Loucy (cell line): ENCODE data around the gene COL9A2.

Experiments used
- H2AFZ ChIP-seq: fragments of 200-600 bp; sonication (generic); 2 replicates; pipeline ENCODE4 v1.6.0; 2016; ENCODE audit warnings: antibody characterized with exemption, mild to moderate bottlenecking, low read length, moderate library complexity
- H3F3A ChIP-seq: fragments of 200-600 bp; 2 replicates; pipeline ENCODE4 v1.6.0; 2016; ENCODE audit warnings: antibody characterized with exemption, low read depth, mild to moderate bottlenecking
- H3K27me3 ChIP-seq: fragments of 200-600 bp; sonication (generic); 2 replicates; pipeline ENCODE4 v1.6.1; 2014; ENCODE audit warnings: low read length, mild to moderate bottlenecking; ENCODE audit not compliant: insufficient read depth, poor library complexity, severe bottlenecking
- H3K36me3 ChIP-seq: fragments of 200-600 bp; sonication (generic); 2 replicates; pipeline ENCODE4 v1.6.1; 2016; ENCODE audit warnings: low read length; ENCODE audit not compliant: insufficient read depth
- H3K4me1 ChIP-seq: fragments of 200-600 bp; sonication (generic); 2 replicates; pipeline ENCODE4 v1.5.1; 2014; ENCODE audit warnings: low read length, mild to moderate bottlenecking; ENCODE audit not compliant: insufficient read depth, poor library complexity, severe bottlenecking
- H3K4me2 ChIP-seq: fragments of 200-600 bp; sonication (generic); 2 replicates; pipeline ENCODE4 v1.6.0; 2014; ENCODE audit warnings: antibody characterized with exemption, low read length, low read depth, mild to moderate bottlenecking; ENCODE audit not compliant: poor library complexity, severe bottlenecking
- H3K4me3 ChIP-seq: fragments of 200-600 bp; sonication (generic); 2 replicates; pipeline ENCODE4 v1.5.1; 2014; ENCODE audit warnings: low read length, mild to moderate bottlenecking, mixed read lengths; ENCODE audit not compliant: poor library complexity, severe bottlenecking
- H3K79me2 ChIP-seq: fragments of 200-600 bp; sonication (generic); 2 replicates; pipeline ENCODE4 v1.6.1; 2014; ENCODE audit warnings: low read length; ENCODE audit not compliant: insufficient read depth
- H3K9ac ChIP-seq: fragments of 200-600 bp; sonication (generic); 2 replicates; pipeline ENCODE4 v1.6.0; 2014; ENCODE audit warnings: mild to moderate bottlenecking, low read depth, low read length, moderate library complexity; ENCODE audit not compliant: poor library complexity, severe bottlenecking
- H3K9me2 ChIP-seq: fragments of 200-600 bp; sonication (generic); replicated peaks from 2 replicates; pipeline ENCODE4 v1.6.1; 2016; ENCODE audit warnings: low read depth, low read length, mixed read lengths
- H3K9me3 ChIP-seq: fragments of 200-600 bp; sonication (generic); 2 replicates; pipeline ENCODE4 v1.6.1; 2014; ENCODE audit warnings: mild to moderate bottlenecking, antibody characterized with exemption, low read length, low read depth; ENCODE audit not compliant: insufficient read depth
- H4K20me1 ChIP-seq: fragments of 200-600 bp; sonication (generic); 2 replicates; pipeline ENCODE4 v1.6.0; 2014; ENCODE audit warnings: antibody characterized with exemption, low read length, mild to moderate bottlenecking; ENCODE audit not compliant: insufficient read depth, poor library complexity, severe bottlenecking
- CTCF ChIP-seq: fragments of 200-600 bp; sonication (generic); conservative IDR thresholded peaks from 2 replicates; pipeline ENCODE4 v1.5.1; 2014; ENCODE audit warnings: mild to moderate bottlenecking, antibody characterized with exemption, low read length
- EZH2phosphoT487 ChIP-seq: fragments of 200-600 bp; IDR thresholded peaks from 2 replicates; pipeline ENCODE4 v1.6.1; 2018; ENCODE audit warnings: antibody characterized with exemption, mild to moderate bottlenecking, moderate library complexity, borderline replicate concordance

COL9A2 gene

GRCh38 chr1:40251456-40251855 is 65.6 kb downstream of the COL9A2 start:
- Histone ChIP-seq H3K36me3 (no peaks in the 10 kb centered on the region), H3K9ac (no peak overlapping the region), H3K79me2 (peaks cover 13% of the 10 kb centered on the region), H3K9me2 (no peaks in the 10 kb centered on the region), H3K4me1 (peaks cover 14% of the 10 kb centered on the region), H3F3A (no peaks in the 10 kb centered on the region), H3K9me3 (no peaks in the 10 kb centered on the region), H4K20me1 (no peaks in the 10 kb centered on the region), H3K27me3 (no peaks in the 10 kb centered on the region), H3K4me3 (no peak overlapping the region), H3K4me2 (no peak overlapping the region), H2AFZ (0 out of 2 replicates have a peak overlapping the region, but pooled peaks have one; percentile 37)
- TF ChIP-seq CTCF (no peak), EZH2phosphoT487 (no peak)
